HG03520 (cell line): ENCODE measurements around the gene GALNT17.

ENCODE experiments used
- ATAC-seq: cut with Tn5 transposase; IDR thresholded peaks from one replicate; pipeline ENCODE4 v1.9.1; 2021; ENCODE audit warnings: mild to moderate bottlenecking, moderate library complexity; ENCODE audit not compliant: unreplicated experiment

The GALNT17 gene

DNA sequence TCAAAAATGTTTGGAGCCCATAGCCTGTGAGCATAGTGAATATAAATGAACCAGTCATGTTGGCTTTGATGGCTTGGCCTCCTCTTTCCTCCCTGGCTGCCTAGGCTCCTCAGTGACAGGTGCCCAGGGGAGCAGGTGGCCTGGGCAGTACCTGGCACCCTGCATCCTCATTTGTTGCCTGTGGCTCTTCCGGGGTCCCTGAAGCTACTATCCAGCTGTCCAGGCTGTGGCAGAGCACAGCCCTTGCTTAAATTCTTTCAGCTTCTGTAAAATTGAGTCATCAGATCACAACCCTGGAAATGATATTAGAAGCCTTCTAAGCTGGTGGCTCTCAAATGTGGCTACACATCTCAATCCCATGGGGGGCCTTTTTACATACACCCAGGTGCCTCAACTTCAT lies 525.4 kb downstream of the GALNT17 start:
- no peak for ATAC-seq

DNA sequence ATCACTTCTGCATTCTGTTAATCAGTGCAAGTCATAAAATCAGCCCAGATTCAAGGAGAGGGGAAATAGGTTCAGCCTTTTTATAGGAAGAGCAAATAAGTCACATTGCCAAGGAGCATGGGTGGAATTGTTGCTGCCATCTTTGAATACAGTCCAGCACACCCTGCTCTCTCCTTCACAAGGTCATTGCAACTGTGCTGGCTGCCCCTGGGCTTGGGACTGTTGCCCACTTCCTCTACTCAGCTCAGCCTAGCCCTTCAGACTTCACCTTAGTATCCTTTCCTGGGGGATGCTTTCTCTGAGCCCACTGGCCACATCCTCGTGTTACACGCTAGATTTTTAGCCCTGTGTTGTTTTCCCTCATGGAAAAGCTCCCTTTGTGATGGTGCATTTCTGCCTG lies 527.7 kb downstream of the GALNT17 start:
- no peak for ATAC-seq

DNA sequence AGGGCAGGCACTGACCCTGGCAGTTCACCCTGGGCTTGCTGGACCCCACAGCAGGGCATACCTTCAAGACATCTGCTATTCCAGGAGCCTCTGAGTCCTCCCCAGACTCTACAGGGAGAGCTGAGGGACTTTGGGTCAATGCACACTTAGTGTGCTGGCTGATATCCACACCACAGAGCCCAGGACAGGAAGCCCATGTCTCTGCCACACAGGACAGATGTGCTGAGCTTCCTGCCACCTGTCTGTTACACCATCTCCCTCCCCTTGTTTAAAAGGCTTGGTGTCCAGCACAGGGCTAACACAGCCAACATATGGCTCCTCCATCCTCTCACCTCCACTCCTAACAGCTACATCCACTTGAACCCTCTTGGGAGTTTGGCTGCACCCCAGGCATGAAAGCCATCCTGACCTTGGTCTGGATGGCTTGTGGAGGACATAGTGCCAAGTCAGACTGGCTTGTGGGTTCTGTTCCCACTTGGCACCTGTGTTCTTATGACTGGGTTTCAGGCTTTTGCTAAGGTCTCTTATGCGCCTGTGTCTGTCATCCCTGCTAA lies 529.8 kb downstream of the GALNT17 start:
- no peak for ATAC-seq

DNA sequence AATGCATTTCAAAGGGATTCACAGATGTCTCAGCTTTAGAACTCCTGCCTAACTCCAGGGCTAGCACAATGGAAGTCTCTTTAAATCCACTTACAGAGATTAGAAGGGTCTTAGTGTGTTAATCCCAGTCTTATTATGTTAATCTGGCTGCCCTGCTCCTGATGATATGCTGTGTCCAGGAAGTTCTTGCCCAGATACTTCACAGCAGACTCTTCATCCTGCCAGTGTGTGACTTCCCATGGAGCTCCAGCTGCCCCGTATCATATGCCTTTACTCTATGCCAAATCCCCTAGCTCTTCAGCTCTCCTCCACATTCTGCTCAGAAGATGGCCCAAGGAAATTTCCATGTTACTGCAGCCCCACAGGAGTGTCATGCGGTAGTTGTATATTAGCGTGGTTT lies 533.8 kb downstream of the GALNT17 start:
- no peak for ATAC-seq

DNA sequence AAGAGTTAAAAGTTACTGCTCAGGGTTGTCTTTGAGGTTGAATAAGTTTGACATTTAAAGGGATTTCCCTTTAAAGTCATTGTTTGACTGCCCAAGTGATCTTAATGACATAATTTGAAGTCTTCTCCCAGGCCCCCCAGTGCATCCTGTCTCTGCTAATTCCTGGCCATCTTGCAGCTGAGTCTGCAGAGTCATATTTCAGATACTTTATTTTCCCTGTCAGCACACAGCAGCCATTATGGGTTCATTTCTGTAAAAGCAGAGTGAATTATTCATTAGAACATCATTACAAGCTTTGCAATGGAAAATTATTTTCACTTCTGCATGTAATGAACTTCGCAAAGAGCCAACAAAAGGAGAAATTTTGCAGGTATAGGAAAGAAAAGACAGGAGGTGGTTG lies 536.6 kb downstream of the GALNT17 start:
- no peak for ATAC-seq

DNA sequence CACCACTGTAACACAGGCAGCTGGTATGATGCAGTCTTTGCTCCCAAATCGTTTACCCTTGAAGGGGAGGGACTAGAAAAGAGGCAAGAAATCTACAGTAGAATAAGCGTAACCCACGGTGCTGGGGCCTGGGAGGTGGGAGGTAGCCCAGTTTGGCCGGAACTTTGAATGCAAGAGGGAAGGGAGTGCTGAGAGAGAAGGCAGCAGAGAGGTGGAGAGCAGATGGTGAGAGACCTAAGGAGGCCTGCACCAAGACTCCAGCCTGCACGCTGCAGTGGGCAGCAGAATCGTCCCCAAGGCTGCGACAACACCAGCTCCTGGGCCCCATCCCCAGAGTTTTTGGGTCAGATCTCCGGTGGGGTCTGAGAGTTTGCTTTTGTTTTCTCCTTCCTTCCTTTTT lies 547.5 kb downstream of the GALNT17 start:
- ATAC-seq: no peak

DNA sequence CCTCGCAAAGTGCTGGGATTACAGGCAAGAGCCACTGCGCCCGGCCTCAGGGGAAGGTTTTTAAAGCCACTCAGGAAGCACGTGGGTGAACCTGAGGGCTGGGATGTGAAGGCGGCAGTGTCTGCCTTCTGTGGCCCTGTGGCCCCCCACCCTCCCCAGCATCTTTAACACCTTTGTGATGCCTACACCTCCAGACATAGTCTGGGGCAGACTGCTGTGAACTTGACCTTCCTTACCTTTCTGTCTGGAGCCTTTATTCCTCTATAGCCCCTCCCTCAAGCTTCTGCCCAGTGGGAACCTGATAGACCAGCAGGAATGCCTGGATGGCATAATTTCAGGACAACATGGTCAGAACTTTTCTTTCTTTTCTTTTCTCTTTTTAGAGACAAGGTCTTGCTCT lies 550.2 kb downstream of the GALNT17 start:
- no peak for ATAC-seq

DNA sequence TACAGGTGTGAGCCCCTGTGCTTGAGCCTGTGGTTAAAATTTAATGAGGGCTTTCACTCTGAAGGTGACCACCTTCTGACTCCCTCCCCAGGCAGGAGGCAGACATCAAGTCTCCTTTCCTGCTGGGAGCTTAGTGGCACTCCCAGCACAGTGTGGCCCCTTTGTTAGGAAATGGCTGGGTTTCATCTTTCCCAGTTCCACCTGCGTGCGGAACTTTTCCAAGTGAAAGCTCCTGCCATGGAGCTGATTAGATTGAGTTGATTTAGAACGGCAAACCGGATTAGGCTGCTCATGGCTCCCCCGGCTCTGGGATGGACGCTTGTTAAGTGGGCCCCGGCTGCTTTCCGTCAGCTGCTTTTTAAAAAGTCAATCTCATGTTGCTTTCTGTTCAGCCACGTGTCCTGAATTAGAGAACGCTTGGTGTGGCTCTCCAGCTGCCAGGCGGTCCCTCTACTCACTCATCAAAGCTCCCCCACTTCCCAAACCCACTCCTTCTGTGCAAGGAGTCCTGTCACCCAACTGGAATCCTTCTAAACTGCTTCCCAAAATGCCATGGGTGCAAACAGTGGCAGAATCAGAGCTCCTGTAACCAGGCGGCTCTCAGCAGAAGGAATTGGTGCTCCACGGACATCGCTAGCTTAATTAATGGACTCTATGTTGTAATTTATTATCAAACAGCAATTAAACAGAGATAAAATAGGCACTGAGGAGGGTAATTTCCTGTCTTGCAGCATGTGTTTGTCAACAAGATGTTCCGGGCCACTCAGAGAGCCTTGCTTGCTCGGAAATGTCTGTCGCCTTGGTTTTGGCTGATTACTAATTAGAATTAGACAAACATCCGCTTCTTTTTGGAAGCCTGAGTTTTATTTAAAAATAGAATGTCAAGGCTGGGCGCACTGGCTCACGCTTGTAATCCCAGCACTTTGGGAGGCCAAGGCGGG lies 551.2 kb downstream of the GALNT17 start:
- ATAC-seq: no peak

DNA sequence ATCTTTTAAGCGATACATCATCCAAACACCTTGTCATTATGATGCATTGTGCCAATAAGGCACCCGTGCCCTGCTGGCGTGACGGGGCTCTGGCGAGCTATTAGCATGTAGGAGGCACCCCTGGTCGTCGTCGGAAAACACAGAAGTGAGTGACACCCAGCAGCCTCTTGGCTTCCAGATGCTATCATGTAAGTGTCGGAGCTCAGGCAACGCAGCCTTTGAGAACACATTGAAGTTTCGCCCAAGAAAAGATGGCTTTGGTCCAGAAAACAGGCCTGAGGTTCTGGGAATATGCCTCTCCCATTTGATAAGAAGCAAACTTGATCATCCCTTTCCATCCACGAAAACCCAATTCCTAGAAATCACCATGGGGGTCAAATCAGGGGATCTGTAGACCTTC lies 555.3 kb downstream of the GALNT17 start:
- no peak for ATAC-seq

DNA sequence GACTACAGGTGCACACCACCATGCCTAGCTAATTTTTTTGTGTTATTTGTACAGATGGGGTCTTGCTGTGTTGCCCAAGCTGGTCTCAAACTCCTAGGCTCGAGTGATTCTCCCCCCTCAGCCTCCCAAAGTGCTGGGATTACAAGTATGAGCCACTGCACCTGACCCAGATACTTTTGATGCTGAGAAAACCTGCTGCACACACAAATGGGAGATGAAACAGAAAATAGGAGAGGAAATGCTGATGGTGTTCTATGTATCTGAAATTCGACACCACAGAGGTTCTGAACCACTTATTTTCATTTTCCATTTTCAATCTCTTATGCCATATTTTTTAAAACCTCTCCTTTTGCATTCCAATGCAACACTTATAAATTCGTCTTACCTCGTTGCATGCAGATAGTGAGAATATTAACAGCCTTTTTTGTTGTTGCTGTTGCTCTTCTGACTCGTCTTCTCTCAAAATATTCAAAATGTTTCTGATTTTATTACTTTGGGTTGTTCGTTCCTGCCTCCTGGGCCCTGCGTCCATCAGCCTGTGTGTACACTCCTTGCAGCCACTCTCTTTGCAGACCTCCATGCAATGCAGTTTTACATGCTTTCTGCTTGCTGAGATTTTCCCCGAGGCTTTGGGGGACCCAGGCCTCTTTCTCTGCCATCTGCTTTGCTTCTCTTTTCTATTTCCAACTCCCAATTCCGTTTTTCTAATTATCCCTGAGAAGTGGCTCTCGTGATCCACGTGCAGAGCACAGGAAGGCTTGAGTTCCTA lies 556.1 kb downstream of the GALNT17 start:
- ATAC-seq: no peak

DNA sequence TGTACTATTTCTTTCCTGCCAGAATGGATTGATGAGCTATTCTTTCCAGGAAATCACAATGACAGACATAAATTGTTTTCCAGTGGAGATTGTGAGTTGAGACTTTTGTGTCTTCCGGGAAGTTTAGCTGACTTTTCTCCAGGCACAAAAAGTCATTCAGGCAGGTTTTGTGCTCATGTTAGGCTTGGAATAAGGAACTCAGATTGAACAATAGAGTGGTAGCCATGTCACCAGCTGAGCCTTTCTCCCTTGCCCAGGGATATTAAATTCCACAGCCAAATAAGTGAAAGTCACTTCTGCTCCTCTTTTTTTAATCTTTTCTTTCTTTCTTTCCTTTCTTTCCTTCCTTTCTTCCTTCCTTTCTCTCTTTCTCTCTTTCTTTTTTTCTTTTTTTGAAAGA lies 559.6 kb downstream of the GALNT17 start:
- ATAC-seq: no peak

DNA sequence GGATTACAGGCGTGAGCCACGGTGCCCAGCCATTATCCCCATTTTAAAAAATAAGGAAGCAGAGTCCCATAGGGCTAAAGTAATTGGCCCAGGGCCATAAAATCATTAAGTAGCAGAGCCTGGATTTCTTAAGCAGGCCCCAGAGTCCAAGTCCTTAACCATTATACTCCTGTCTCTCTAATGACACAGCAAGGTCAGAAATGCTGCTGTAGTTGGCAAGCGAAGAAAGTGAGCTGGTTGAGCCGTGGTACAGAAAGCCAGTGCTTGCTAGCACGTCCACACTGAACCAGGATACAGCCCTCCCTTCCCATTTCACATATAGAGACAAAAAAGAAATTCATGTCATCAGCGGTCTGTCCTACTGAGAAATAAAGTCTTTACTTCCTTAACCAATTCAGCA lies 562.7 kb downstream of the GALNT17 start:
- ATAC-seq: no peak

DNA sequence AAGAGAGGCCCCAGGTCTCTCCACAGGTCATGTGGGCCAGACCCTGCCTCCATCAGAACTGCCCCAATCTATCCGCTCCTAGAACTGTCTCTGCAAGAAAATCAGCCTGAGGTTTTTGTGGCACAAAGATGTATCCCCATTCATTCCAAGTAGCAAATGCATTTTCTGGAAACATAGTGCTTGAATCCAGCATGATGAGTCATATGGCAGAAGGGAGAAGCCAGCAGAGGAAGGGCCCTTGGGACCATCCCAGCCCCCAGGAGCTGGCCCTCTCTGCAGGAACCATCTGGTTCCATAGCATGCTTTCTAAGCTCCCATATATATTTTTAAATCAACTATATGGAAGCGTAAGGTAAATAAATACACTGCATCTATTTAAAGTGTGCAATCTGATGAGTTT lies 563.2 kb downstream of the GALNT17 start:
- ATAC-seq: no peak

DNA sequence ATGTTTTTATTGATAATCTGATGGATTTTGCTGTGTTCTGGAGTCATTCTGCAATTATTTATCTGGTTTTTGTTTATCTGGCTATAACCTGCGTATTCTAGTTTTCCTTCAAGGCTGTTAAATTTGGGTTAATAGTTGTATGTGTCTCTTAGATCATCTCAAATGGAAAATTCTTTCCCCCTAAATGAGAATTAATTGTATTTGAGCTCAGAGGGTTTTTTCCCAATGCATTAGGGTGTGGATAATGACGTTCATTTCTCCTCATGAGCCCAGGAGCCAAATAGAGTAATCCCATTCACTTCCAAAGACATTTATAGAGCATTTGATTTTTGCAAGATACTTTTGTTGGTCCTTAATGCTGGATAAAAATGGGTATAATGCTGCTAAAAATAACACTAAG lies 564.6 kb downstream of the GALNT17 start:
- ATAC-seq: no peak

DNA sequence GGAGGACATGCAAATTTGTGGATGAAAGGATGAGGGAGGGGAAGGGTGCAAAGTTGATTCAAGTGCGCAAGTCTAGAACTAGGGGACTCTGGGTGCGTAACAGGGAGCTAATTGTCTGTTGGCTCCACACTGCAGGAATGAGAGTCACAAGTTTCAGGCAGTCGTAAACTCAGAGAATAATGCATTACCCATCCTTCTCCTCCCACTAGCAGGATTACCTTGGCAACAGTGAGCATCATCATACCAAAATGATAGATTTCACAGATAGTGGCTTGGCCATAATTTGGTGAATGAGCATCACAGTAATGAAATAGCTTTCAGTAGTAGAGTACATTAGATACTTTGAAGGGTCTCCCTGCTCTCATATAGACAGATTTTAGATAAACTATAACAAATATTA lies 565.5 kb downstream of the GALNT17 start:
- no peak for ATAC-seq

DNA sequence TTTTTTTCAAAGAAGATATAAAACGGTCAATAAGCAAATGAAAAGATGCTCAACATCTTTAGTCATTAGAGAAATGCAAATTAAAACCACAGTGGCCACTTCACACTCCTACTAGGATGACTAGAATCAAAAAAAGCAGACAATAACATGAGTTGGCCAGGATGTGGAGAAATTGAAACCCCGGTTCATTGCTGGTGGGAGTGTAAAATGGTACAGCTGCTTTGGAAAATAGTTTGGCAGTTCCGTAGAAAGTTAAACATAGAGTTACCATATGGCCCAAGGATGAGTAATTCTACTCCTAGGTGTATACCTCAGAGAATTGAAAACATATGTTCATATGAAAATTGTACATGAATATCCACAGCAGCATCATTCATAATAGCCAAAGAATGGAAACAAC lies 573.3 kb downstream of the GALNT17 start:
- ATAC-seq: no peak

DNA sequence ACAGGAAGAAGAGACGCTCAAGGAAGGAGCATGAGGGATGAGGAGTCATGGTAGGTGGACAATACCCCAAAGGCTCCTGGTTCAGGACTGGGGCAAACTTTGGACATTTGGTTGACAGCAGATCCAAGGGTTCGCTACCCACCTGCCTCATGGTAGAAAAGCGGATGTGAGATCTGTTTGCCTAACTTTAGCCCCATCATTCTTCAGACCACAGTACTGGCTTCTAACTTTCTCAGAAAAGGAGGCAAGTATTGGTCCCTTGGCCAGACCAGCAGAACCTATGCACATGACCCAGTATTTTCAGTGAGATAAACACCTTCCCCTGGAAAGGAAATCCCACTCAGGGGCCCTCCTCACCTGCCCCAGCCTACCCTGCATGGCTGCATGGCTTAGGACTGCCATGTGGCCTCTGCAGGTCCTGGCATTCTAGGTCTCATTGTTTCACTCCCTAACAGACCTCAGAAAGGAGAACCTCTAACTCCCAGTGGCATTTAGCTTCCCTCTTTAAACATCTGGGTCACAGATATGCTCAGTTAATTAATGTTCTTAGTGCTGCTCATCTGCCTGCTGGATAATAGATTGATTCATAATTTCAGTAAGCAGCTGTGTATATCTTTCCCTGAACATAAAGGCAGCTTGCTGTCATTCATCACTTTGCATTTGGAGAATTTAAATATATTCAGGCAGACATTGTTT lies 574.1 kb downstream of the GALNT17 start:
- no peak for ATAC-seq

DNA sequence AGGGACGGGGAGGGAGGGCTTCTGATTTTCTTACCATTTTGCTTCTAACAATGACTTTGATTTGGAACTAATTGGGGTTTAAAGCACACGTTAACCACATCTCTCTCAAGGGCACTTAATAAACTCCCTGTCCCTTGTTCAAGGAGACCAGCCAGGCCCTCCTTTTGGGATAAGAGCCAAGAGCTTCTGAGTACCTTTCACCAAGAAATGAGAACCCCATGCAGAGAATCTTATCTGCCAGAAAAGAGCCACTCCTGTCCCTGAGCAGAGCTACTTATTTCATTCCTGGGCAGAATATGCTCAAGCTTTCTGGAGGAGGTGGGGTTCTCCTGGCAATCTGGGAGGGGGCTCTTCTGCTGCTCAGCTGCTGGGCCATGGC lies 574.6 kb downstream of the GALNT17 start:
- ATAC-seq: no peak

DNA sequence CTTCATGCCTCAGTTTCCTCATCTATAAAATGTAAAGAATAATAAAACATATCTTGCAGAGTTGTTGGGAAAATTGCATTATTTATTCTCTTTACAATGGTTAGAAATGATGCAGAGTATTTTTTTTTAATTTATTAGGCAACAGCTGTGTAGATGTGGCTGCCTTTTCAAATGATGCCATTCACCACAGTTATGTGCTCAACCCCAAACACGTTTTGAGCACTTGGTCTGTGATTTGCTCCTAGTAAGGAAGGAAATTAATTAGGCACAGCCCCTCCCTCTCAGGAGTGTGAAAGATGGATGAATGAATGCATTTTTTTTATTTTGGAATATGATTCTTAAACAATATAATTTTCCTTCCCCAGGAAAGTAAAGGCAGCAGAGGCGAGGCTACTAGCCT lies 575.1 kb downstream of the GALNT17 start:
- no peak for ATAC-seq

DNA sequence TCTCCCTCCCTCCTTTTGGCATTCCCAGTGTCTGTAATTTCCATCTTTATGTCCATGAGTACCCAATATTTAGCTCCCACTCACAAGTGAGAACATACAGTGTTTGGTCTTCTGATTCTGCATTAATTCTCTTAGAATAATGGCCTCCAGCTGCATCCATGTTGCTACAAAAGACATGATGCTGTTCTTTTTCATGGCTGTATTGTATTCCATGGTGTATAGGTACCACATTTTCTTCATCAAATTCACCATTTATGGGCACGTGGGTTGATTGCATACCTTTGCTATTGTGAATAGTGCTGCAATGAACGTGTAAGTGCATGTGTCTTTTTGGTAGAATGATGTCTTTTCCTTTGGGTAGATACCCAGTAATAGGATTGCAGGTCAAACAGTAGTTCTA lies 576.8 kb downstream of the GALNT17 start:
- no peak for ATAC-seq

DNA sequence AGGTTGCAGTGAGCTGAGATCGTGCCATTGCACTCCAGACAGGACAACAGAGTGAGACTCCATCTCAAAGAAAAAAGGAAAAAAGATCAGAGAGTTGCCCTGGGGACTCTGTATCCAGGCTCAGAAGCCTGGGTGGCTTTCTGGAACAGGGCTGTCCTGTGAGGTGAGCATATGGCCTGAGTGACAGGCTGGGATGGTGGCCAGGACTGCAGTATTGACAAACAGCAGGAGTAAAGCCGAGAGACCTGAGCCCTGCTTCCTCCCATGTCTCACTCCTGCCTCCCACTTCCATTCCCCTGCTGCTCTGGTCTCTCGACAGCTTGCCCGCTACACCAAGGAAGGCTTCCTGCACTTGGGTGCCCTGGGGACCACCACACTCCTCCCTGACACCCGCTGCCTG lies 578.5 kb downstream of the GALNT17 start:
- ATAC-seq: no peak
